Measurements from ENCODE around the gene GPC6. TPM values are rescaled to one million over a fixed set of nuclear protein-coding genes. Genes with fewer than 3 reads are reported as not detected.
"Not testable (repeated sequence)": the region's sequence is repeated elsewhere in the genome, so short reads cannot be mapped to it uniquely, and the experiment has no call there.

Gene GPC6
- polyA plus RNA-seq, 1 donor (not counting 4 experiments of a cell fraction or from before 2014, with no cell fraction given) = 0.42 TPM

DNA sequence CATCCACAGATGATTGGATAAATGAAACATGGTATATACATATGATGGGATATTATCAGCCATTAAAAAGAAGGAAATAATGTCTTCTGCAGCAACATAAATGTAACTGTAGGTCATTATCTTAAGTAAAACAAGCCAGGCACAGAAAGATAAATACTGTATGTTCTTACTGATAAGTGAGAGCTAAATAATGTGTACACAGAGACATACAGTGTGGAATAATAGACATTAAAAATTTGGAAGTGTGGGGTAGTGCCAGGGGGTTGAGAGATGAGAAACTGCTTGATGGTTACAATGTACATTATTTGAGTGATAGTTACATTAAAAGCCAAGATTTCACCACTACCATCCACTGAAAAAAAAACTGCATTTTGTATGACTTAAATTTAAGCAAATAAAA is 26.0 kb upstream of the GPC6 start:
- DNase-seq (ENCODE audit: low read depth, low spot score) (no peak), FAIRE-seq (no peak)
- Histone ChIP-seq H2AFZ (ENCODE audit: control insufficient read depth, low read length) (no peak overlapping the region), H3K4me2 (ENCODE audit: control insufficient read depth, extremely low read depth, insufficient read depth, low read depth, low read length) (no peak overlapping the region), H3K36me3 (ENCODE audit: control insufficient read depth in 2 of 2, extremely low read depth in 1 of 2, insufficient read depth in 2 of 2, low read length in 2 of 2) (no peaks in the 10 kb centered on the region), H3K4me3 (ENCODE audit: control insufficient read depth in 2 of 3, extremely low read depth in 1 of 3, insufficient read depth in 2 of 3, low read depth in 1 of 3, low read length in 3 of 3) (no peak overlapping the region), H4K20me1 (ENCODE audit: control insufficient read depth, extremely low read depth, insufficient read depth, low read length) (no peaks in the 10 kb centered on the region), H3K9ac (ENCODE audit: control insufficient read depth, extremely low read depth, insufficient read depth, low read length) (no peak overlapping the region), H3K27me3 (ENCODE audit: control insufficient read depth, extremely low read depth, insufficient read depth, low read length) (no peaks in the 10 kb centered on the region), H3K79me2 (ENCODE audit: control insufficient read depth, insufficient read depth, low read length) (no peaks in the 10 kb centered on the region), H3K9me1 (ENCODE audit: control insufficient read depth, extremely low read depth, insufficient read depth, low read length) (no peaks in the 10 kb centered on the region), H3K4me1 (ENCODE audit: control insufficient read depth, extremely low read depth, insufficient read depth, low read length) (no peaks in the 10 kb centered on the region), H3K9me3 (ENCODE audit: control insufficient read depth, low read depth, low read length) (no peaks in the 10 kb centered on the region), H3K27ac (ENCODE audit: control insufficient read depth, insufficient read depth, low read length) (no peak overlapping the region)
- dilution Hi-C loops (cut with MboI; ENCODE audit: extremely low pct_ligation_motif_present, low sequenced_read_pairs) = no loop called here
- TF ChIP-seq EZH2 (IDR thresholded peaks at IDR 0.05; ENCODE audit: low read length) = no peak
- TF ChIP-seq, protein P1, sequence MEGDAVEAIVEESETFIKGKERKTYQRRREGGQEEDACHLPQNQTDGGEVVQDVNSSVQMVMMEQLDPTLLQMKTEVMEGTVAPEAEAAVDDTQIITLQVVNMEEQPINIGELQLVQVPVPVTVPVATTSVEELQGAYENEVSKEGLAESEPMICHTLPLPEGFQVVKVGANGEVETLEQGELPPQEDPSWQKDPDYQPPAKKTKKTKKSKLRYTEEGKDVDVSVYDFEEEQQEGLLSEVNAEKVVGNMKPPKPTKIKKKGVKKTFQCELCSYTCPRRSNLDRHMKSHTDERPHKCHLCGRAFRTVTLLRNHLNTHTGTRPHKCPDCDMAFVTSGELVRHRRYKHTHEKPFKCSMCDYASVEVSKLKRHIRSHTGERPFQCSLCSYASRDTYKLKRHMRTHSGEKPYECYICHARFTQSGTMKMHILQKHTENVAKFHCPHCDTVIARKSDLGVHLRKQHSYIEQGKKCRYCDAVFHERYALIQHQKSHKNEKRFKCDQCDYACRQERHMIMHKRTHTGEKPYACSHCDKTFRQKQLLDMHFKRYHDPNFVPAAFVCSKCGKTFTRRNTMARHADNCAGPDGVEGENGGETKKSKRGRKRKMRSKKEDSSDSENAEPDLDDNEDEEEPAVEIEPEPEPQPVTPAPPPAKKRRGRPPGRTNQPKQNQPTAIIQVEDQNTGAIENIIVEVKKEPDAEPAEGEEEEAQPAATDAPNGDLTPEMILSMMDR (optimal IDR thresholded peaks at IDR 0.05 in 1 of 3, IDR thresholded peaks at IDR 0.05 in 1 of 3, conservative IDR thresholded peaks at IDR 0.05 in 1 of 3; ENCODE audit: extremely low read depth in 1 of 3, insufficient read depth in 2 of 3, low read length in 3 of 3) = no peak

DNA sequence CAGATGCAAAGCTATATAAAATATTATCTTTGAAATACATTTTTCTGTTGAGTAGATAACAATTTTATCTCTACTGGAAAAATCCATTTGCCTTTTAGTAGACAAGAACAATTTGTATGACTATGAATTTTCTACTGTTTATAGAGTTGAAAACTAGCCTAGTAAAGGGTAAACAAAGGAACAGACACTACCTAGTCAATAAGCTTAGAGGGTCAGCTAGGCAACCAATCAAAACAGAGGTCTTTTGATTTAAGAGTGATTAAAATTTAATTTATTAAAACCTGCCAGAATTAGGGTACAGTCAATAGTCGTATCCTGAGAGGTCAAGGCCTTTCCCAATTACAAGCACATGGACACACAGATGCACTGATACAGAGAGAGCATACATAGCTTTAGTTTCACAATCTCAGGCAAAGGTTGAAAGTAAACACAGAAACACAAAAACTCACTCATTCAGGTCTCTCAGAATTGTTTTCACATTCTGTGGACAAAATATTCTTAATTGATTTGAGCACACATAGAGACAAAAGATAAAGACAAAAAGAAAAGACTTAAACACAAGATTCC is 24.5 kb upstream of the GPC6 start:
- Histone ChIP-seq H3K4me2 (ENCODE audit: control insufficient read depth, extremely low read depth, insufficient read depth, low read depth, low read length) (no peak overlapping the region), H3K79me2 (ENCODE audit: control insufficient read depth, insufficient read depth, low read length) (no peaks in the 10 kb centered on the region), H3K9me1 (ENCODE audit: control insufficient read depth, extremely low read depth, insufficient read depth, low read length) (no peaks in the 10 kb centered on the region), H3K27me3 (ENCODE audit: control insufficient read depth, extremely low read depth, insufficient read depth, low read length) (no peaks in the 10 kb centered on the region), H3K27ac (ENCODE audit: control insufficient read depth, insufficient read depth, low read length) (no peak overlapping the region), H2AFZ (ENCODE audit: control insufficient read depth, low read length) (no peak overlapping the region), H3K9ac (ENCODE audit: control insufficient read depth, extremely low read depth, insufficient read depth, low read length) (no peak overlapping the region), H3K9me3 (ENCODE audit: control insufficient read depth, low read depth, low read length) (no peaks in the 10 kb centered on the region), H3K4me1 (ENCODE audit: control insufficient read depth, extremely low read depth, insufficient read depth, low read length) (no peaks in the 10 kb centered on the region), H3K36me3 (ENCODE audit: control insufficient read depth in 2 of 2, extremely low read depth in 1 of 2, insufficient read depth in 2 of 2, low read length in 2 of 2) (no peaks in the 10 kb centered on the region), H3K4me3 (ENCODE audit: control insufficient read depth in 2 of 3, extremely low read depth in 1 of 3, insufficient read depth in 2 of 3, low read depth in 1 of 3, low read length in 3 of 3) (no peak overlapping the region), H4K20me1 (ENCODE audit: control insufficient read depth, extremely low read depth, insufficient read depth, low read length) (no peaks in the 10 kb centered on the region)
- FAIRE-seq = no peak
- TF ChIP-seq, protein P1 (optimal IDR thresholded peaks at IDR 0.05 in 1 of 3, IDR thresholded peaks at IDR 0.05 in 1 of 3, conservative IDR thresholded peaks at IDR 0.05 in 1 of 3; ENCODE audit: extremely low read depth in 1 of 3, insufficient read depth in 2 of 3, low read length in 3 of 3) = no peak
- DNase-seq (ENCODE audit: low read depth, low spot score) = no peak
- dilution Hi-C loops (cut with MboI; ENCODE audit: extremely low pct_ligation_motif_present, low sequenced_read_pairs) = no loop called here

- H3K4me1 ChIP-seq (ENCODE audit: control insufficient read depth, extremely low read depth, insufficient read depth, low read length); H3K4me2 ChIP-seq (ENCODE audit: control insufficient read depth, extremely low read depth, insufficient read depth, low read depth, low read length); H4K20me1 ChIP-seq (ENCODE audit: control insufficient read depth, extremely low read depth, insufficient read depth, low read length); H3K4me3 ChIP-seq (ENCODE audit: control insufficient read depth in 2 of 3, extremely low read depth in 1 of 3, insufficient read depth in 2 of 3, low read depth in 1 of 3, low read length in 3 of 3); H2AFZ ChIP-seq (ENCODE audit: control insufficient read depth, low read length); dilution Hi-C loops (cut with MboI; ENCODE audit: extremely low pct_ligation_motif_present, low sequenced_read_pairs); DNase-seq (ENCODE audit: low read depth, low spot score); H3K9me1 ChIP-seq (ENCODE audit: control insufficient read depth, extremely low read depth, insufficient read depth, low read length); H3K9ac ChIP-seq (ENCODE audit: control insufficient read depth, extremely low read depth, insufficient read depth, low read length); H3K27me3 ChIP-seq (ENCODE audit: control insufficient read depth, extremely low read depth, insufficient read depth, low read length); FAIRE-seq; H3K9me3 ChIP-seq (ENCODE audit: control insufficient read depth, low read depth, low read length); H3K27ac ChIP-seq (ENCODE audit: control insufficient read depth, insufficient read depth, low read length); H3K36me3 ChIP-seq (ENCODE audit: control insufficient read depth in 2 of 2, extremely low read depth in 1 of 2, insufficient read depth in 2 of 2, low read length in 2 of 2); H3K79me2 ChIP-seq (ENCODE audit: control insufficient read depth, insufficient read depth, low read length): not testable (repeated sequence)
Observed at GRCh38 chr13:93206778-93207392, 19.7 kb upstream of the GPC6 start.

All from keratinocyte (primary cell).